CD8-positive, alpha-beta memory T cell (primary cell): ENCODE data around the gene AGAP5. TPM values are rescaled to one million over a fixed set of nuclear protein-coding genes. Genes with fewer than 3 reads are reported as not detected.

Experiments
- CTCF ChIA-PET: fragments of 350-600 bp; sonication (Branson Sonifier 250); formaldehyde crosslinking; loops from one replicate; lab custom pipeline; 2021; ENCODE audit warnings: antibody characterized with exemption; lab: Charles Lee
- POLR2A ChIA-PET: fragments of 350-600 bp; sonication (Branson Sonifier 250); formaldehyde crosslinking; loops from one replicate; lab custom pipeline; 2021; ENCODE audit warnings: antibody characterized with exemption; lab: Charles Lee
- DNase-seq, 5 donors: peaks; one replicate each; pipeline versions ENCODE4 v3.0.0 to v3.0.0-alpha.2; 2020 to 2022; ENCODE audit warnings: mixed read lengths in 1 of 5
- H3K27ac ChIP-seq: one replicate; pipeline ENCODE4 v1.7.0; 2013; ENCODE audit warnings: low read depth, mild to moderate bottlenecking, low read length, moderate library complexity
- H3K27me3 ChIP-seq: 2 replicates; pipeline ENCODE4 v1.7.0; 2013; ENCODE audit warnings: low read length, mild to moderate bottlenecking; ENCODE audit not compliant: insufficient read depth, poor library complexity, severe bottlenecking
- H3K36me3 ChIP-seq: 2 replicates; pipeline ENCODE4 v1.7.0; 2013; ENCODE audit warnings: mild to moderate bottlenecking, low read length, moderate library complexity; ENCODE audit not compliant: insufficient read depth
- H3K4me1 ChIP-seq: 2 replicates; pipeline ENCODE4 v1.7.0; 2013; ENCODE audit warnings: mild to moderate bottlenecking, low read length, moderate library complexity; ENCODE audit not compliant: insufficient read depth
- H3K4me3 ChIP-seq: 2 replicates; pipeline ENCODE4 v1.7.0; 2013; ENCODE audit warnings: mild to moderate bottlenecking, low read length
- H3K9me3 ChIP-seq: 2 replicates; pipeline ENCODE4 v1.7.0; 2013; ENCODE audit warnings: mild to moderate bottlenecking, low read length
- H3K27ac Mint-ChIP-seq, 8 donors: one replicate each; pipeline ENCODE4 v1.8.0; 2020 to 2021; ENCODE audit warnings: mixed read lengths in 8 of 8, mild to moderate bottlenecking in 6 of 8, inconsistent platforms in 3 of 8, moderate library complexity in 3 of 8
- H3K27me3 Mint-ChIP-seq, 2 donors: one replicate each; pipeline ENCODE4 v1.8.0; 2020 to 2021; ENCODE audit warnings: mixed read lengths in 2 of 2, mild to moderate bottlenecking in 1 of 2, moderate library complexity in 1 of 2
- H3K36me3 Mint-ChIP-seq, 3 donors: one replicate each; pipeline ENCODE4 v1.8.0; 2020 to 2021; ENCODE audit warnings: mixed read lengths in 3 of 3, inconsistent platforms in 1 of 3, mild to moderate bottlenecking in 1 of 3
- H3K4me1 Mint-ChIP-seq, 3 donors: one replicate each; pipeline ENCODE4 v1.8.0; 2020 to 2021; ENCODE audit warnings: mixed read lengths in 3 of 3, inconsistent platforms in 1 of 3, mild to moderate bottlenecking in 1 of 3
- H3K4me3 Mint-ChIP-seq, 7 donors: one replicate each; pipeline ENCODE4 v1.8.0; 2020 to 2021; ENCODE audit warnings: mixed read lengths in 7 of 7, mild to moderate bottlenecking in 6 of 7, moderate library complexity in 4 of 7, inconsistent platforms in 2 of 7
- H3K9me3 Mint-ChIP-seq, 5 donors: one replicate each; pipeline ENCODE4 v1.8.0; 2020 to 2022; ENCODE audit warnings: mixed read lengths in 5 of 5, mild to moderate bottlenecking in 3 of 5, moderate library complexity in 2 of 5, inconsistent platforms in 1 of 5
- polyA plus RNA-seq: library from polyadenylated mRNA; unstranded; fragments of 300-500 nt; fragmentation: Illumina TruSeq; gene quantifications from one replicate; pipeline ENCODE4 v1.2.3, GENCODE V29; 2021
- total RNA-seq, 2 experiments: library from RNA; stranded (reverse); gene quantifications; one replicate each; pipeline ENCODE4 v1.2.3, GENCODE V29; 2021

AGAP5 gene
- total and polyA plus RNA-seq, 3 experiments from 2014 or later, result 0.45 to 8.6 (median 7.4) TPM

- H3K4me1 ChIP-seq, result no peaks in the 10 kb centered on the region
- H3K27me3 Mint-ChIP-seq, result peaks cover 5 to 7% of the 10 kb centered on the region in 2 donors
- CTCF ChIA-PET, result interaction anchor here (11.6 kb wide), 1 partner anchor 120 kb away, joined by 150 read pairs; no protein-coding TSS in a partner anchor
- H3K36me3 ChIP-seq, result no peaks in the 10 kb centered on the region
- H3K27me3 ChIP-seq, result no peaks in the 10 kb centered on the region
- H3K9me3 Mint-ChIP-seq, result no peaks in the 10 kb centered on the region
- peaks cover under 1 to 2% (median 2%) of the 10 kb centered on the region in 3 donors for H3K4me1 Mint-ChIP-seq
- H3K36me3 Mint-ChIP-seq, result peaks cover 0 to 2% (median 0%) of the 10 kb centered on the region in 3 donors
- POLR2A ChIA-PET, result no interaction called here
- H3K27ac ChIP-seq, result no peak overlapping the region
- no peak overlapping the region for H3K4me3 ChIP-seq
- peak overlapping the region in 2 of 8 donors; percentile 35 to 43 for H3K27ac Mint-ChIP-seq
- H3K4me3 Mint-ChIP-seq, result peak overlapping the region in 4 of 7 donors; percentile 1 to 65 (median 8)
- no peak for DNase-seq
- no peaks in the 10 kb centered on the region for H3K9me3 ChIP-seq
Measured at GRCh38 chr10:73648975-73649829, 48.7 kb downstream of the AGAP5 start.

DNA sequence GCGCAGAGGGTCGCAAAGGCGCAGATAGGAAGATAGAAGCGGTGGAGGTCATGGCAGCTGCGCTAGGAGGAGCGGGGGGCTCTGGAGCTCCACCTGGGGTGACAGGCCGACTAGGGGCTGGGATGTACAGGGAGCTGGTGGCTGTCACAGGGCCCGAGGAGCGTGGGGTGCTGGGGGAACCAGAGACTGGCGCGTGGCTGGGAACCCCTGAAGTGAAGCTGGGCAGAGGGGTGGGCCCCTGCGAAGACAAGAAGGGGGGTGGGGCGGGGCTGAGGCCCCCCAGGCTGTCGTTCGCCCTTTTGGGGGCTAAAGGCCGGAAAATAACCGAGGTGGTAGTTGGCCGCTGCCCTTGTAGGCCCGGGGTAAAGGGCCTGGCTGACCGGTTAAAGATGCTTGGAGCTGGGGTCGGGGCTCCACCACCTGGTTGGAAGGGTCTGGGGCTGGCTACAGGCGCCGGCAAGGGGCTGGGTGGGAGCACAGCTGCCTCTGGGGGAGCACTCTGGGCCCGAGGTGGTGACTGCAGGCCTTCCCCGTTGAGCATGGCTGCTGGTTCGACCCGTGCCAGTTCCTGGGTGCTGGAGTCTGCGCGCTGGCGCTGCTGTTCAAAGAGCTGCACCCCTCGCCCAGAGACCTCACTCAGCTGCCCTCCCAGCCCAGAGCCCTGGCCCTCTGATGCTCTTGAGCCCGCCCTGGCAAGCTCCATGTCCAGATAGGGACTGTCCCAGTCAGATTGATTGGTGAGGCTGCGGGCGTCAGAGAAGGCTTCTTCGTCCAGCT is 49.8 kb downstream of the AGAP5 start:
- no peak overlapping the region for H3K27ac ChIP-seq
- no peaks in the 10 kb centered on the region for H3K27me3 ChIP-seq
- ChIA-PET CTCF (interaction anchor here (0.8 to 11.6 kb wide), 2 partner anchors 119 to 132 kb away, joined by 3 to 150 read pairs; no protein-coding TSS in a partner anchor), POLR2A (no interaction called here)
- Mint-ChIP-seq H3K27ac (peak overlapping the region in 1 of 8 donors; percentile 14), H3K4me1 (peaks cover 3 to 9% (median 6%) of the 10 kb centered on the region in 3 donors), H3K9me3 (no peaks in the 10 kb centered on the region), H3K36me3 (peaks cover 0 to 2% (median 0%) of the 10 kb centered on the region in 3 donors), H3K4me3 (peak overlapping the region in 6 of 7 donors; percentile 47 to 82 (median 62)), H3K27me3 (peaks cover 7 to 11% of the 10 kb centered on the region in 2 donors)
- no peaks in the 10 kb centered on the region for H3K36me3 ChIP-seq
- DNase-seq, result no peak
- H3K4me3 ChIP-seq, result peak overlapping the region; percentile 32
- no peaks in the 10 kb centered on the region for H3K9me3 ChIP-seq
- H3K4me1 ChIP-seq, result no peaks in the 10 kb centered on the region

- peaks cover 3 to 9% (median 6%) of the 10 kb centered on the region in 3 donors for H3K4me1 Mint-ChIP-seq
- H3K27me3 ChIP-seq, result no peaks in the 10 kb centered on the region
- no peaks in the 10 kb centered on the region for H3K4me1 ChIP-seq
- CTCF ChIA-PET, result interaction anchor here (0.6 to 11.6 kb wide), 3 partner anchors 34 to 131 kb away, joined by 3 to 150 read pairs (median 3); no protein-coding TSS in a partner anchor
- peak overlapping the region; percentile 32 for H3K4me3 ChIP-seq
- H3K36me3 ChIP-seq, result no peaks in the 10 kb centered on the region
- peaks cover 0 to 2% (median 0%) of the 10 kb centered on the region in 3 donors for H3K36me3 Mint-ChIP-seq
- POLR2A ChIA-PET, result no interaction called here
- DNase-seq, result peak in 1 of 5 donors; percentile 23
- peak overlapping the region in 6 of 7 donors; percentile 47 to 82 (median 62) for H3K4me3 Mint-ChIP-seq
- peaks cover 7 to 11% of the 10 kb centered on the region in 2 donors for H3K27me3 Mint-ChIP-seq
- no peak overlapping the region for H3K27ac ChIP-seq
- no peaks in the 10 kb centered on the region for H3K9me3 ChIP-seq
- no peaks in the 10 kb centered on the region for H3K9me3 Mint-ChIP-seq
- H3K27ac Mint-ChIP-seq, result no peak overlapping the region
Measured at GRCh38 chr10:73647211-73647874, 50.6 kb downstream of the AGAP5 start.

GRCh38 chr10:73646598-73647041 is 51.3 kb downstream of the AGAP5 start:
- H3K4me3 Mint-ChIP-seq, result peak overlapping the region in 4 of 7 donors; percentile 8 to 68 (median 38)
- H3K27me3 Mint-ChIP-seq, result peaks cover 9 to 13% of the 10 kb centered on the region in 2 donors
- Histone ChIP-seq H3K4me3 (no peak overlapping the region), H3K27me3 (no peaks in the 10 kb centered on the region), H3K9me3 (no peaks in the 10 kb centered on the region), H3K4me1 (no peaks in the 10 kb centered on the region), H3K36me3 (no peaks in the 10 kb centered on the region), H3K27ac (no peak overlapping the region)
- ChIA-PET POLR2A (no interaction called here), CTCF (interaction anchor here (0.7 to 11.6 kb wide), 2 partner anchors 96 to 117 kb away, joined by 3 to 150 read pairs; no protein-coding TSS in a partner anchor)
- no peak for DNase-seq
- no peak overlapping the region for H3K27ac Mint-ChIP-seq
- H3K9me3 Mint-ChIP-seq, result no peaks in the 10 kb centered on the region
- peaks cover 3 to 9% (median 6%) of the 10 kb centered on the region in 3 donors for H3K4me1 Mint-ChIP-seq
- peaks cover 0 to 2% (median 0%) of the 10 kb centered on the region in 3 donors for H3K36me3 Mint-ChIP-seq

DNA sequence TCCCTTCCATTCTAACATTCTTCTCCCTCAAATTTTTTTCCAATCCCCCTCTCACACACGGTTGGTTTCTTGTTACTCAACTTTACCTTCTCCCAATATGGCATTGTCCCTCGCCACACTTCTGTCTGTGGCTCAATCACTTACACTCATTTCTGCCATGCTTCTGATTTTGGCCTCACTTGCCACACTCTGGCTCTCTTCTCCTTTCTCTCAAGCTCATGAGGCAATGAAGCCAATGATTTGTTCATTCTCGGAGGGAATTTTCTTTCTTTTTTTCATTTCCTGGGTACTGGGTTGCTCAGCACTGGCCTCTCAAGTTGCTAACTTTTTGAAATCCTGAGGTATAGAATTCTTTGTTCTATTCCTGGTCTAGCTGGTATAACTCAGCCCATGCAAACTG is 52.7 kb downstream of the AGAP5 start:
- Mint-ChIP-seq H3K36me3 (peaks cover 0 to 2% (median 0%) of the 10 kb centered on the region in 3 donors), H3K4me3 (no peak overlapping the region), H3K27me3 (peaks cover 9 to 20% of the 10 kb centered on the region in 2 donors), H3K27ac (peak overlapping the region in 1 of 8 donors; percentile 8), H3K4me1 (peaks cover 3 to 9% (median 6%) of the 10 kb centered on the region in 3 donors), H3K9me3 (no peaks in the 10 kb centered on the region)
- Histone ChIP-seq H3K9me3 (no peaks in the 10 kb centered on the region), H3K27ac (no peak overlapping the region), H3K4me1 (no peaks in the 10 kb centered on the region), H3K27me3 (no peaks in the 10 kb centered on the region), H3K36me3 (no peaks in the 10 kb centered on the region), H3K4me3 (no peak overlapping the region)
- CTCF ChIA-PET, result interaction anchor here (1.4 to 11.6 kb wide), 6 partner anchors 13 to 143 kb away, joined by 3 to 150 read pairs (median 8); no protein-coding TSS in a partner anchor
- DNase-seq, result no peak
- POLR2A ChIA-PET, result no interaction called here

DNA sequence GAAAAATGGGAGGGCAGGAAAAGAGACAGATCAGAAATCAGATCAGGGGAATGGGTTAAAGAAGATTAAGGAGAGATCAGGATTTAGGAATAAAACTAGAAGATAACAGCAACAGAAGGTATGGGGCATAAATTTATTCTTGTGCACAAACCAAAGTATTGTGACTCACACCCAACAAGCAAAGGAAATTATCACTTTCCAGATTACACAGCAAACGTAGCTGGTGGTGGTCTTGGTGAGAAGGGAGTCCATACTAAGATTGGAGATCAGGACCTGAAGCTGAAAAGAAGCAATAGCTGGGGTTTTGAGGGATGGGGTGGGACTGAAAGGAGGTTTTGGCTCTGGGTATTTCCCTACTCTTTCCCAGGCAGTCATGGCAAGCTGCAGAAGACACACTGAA is 53.1 kb downstream of the AGAP5 start:
- no peak overlapping the region for H3K27ac ChIP-seq
- ChIA-PET CTCF (interaction anchor here (0.9 to 11.6 kb wide), 10 partner anchors 13 to 142 kb away, joined by 3 to 150 read pairs (median 4); no protein-coding TSS in a partner anchor), POLR2A (no interaction called here)
- Mint-ChIP-seq H3K9me3 (no peaks in the 10 kb centered on the region), H3K4me1 (peaks cover 3 to 9% (median 6%) of the 10 kb centered on the region in 3 donors), H3K4me3 (peak overlapping the region in 1 of 7 donors; percentile 3), H3K27ac (no peak overlapping the region), H3K36me3 (peaks cover 0 to 2% (median 0%) of the 10 kb centered on the region in 3 donors), H3K27me3 (peaks cover 9 to 20% of the 10 kb centered on the region in 2 donors)
- no peaks in the 10 kb centered on the region for H3K36me3 ChIP-seq
- H3K4me3 ChIP-seq, result no peak overlapping the region
- no peaks in the 10 kb centered on the region for H3K27me3 ChIP-seq
- no peaks in the 10 kb centered on the region for H3K9me3 ChIP-seq
- no peaks in the 10 kb centered on the region for H3K4me1 ChIP-seq
- no peak for DNase-seq
